Stimulated activated CD4-positive, alpha-beta T cell treated with anti-CD3 and anti-CD28 coated beads, Interleukin-4, amount 100 ng/mL, for 4 hours (primary cell): ENCODE data around the gene TMEM8B.
"Not testable (repeated sequence)": the region's sequence is repeated elsewhere in the genome, so short reads cannot be mapped to it uniquely, and the experiment has no call there.

Source experiments
- DNase-seq, 2 experiments: peaks; one replicate each; pipeline ENCODE4 v3.0.0-alpha.2; 2020

TMEM8B gene

GRCh38 chr9:35907711-35908503 is 78.9 kb downstream of the TMEM8B start:
- no peak for DNase-seq

- no peak for DNase-seq
These were observed 79.6 kb downstream of the TMEM8B start for GRCh38 chr9:35908504-35909125.

GRCh38 chr9:35909274-35909673 is 80.2 kb downstream of the TMEM8B start, which contains the start of gene SPAAR:
Gene SPAAR, plus strand, starts transcription at chr9:35909490. Its CDS starts 974 bp downstream, at chr9:35910464.
- DNase-seq, result no peak

GRCh38 chr9:35909687-35910612 is 80.9 kb downstream of the TMEM8B start:
- no peak for DNase-seq

GRCh38 chr9:35910613-35911359 is 81.8 kb downstream of the TMEM8B start:
- peak in 1 of 2 experiments; percentile 48 for DNase-seq

GRCh38 chr9:35911690-35912089 is 82.7 kb downstream of the TMEM8B start:
- no peak for DNase-seq

GRCh38 chr9:35912791-35913400 is 83.9 kb downstream of the TMEM8B start:
- DNase-seq, result no peak

GRCh38 chr9:35913429-35913828 is 84.4 kb downstream of the TMEM8B start:
- DNase-seq, result not testable (repeated sequence)

GRCh38 chr9:35914301-35914807 is 85.3 kb downstream of the TMEM8B start:
- DNase-seq, result no peak
